ENCODE data around the gene OBSCN. TPM values are rescaled to one million over a fixed set of nuclear protein-coding genes. Genes with fewer than 3 reads are reported as not detected.

OBSCN gene
- total and polyA plus RNA-seq, 7 experiments from 2014 or later: 1.3 to 132 (median 76.4) TPM

- Mint-ChIP-seq H3K36me3 (no peaks in the 10 kb centered on the region), H3K27ac (peak overlapping the region in 8 of 9 donors; percentile 44 to 87 (median 78)), H3K27me3 (no peaks in the 10 kb centered on the region), H3K4me3 (peak overlapping the region in 3 of 10 donors; percentile 37 to 52 (median 38)), H3K4me1 (peaks cover 7 to 36% (median 23%) of the 10 kb centered on the region in 7 donors), H3K9me3 (peaks cover 0 to 2% (median 0%) of the 10 kb centered on the region in 11 donors)
- no peaks in the 10 kb centered on the region for H3K27me3 ChIP-seq (ENCODE audit: control insufficient read depth in 2 of 2, insufficient read depth in 2 of 2, low read length in 2 of 2)
- peaks cover 7 to 36% of the 10 kb centered on the region in 2 donors for H3K4me1 ChIP-seq (ENCODE audit: control insufficient read depth in 2 of 2, insufficient read depth in 2 of 2, low read length in 2 of 2)
- ATAC-seq: no peak
- no peaks in the 10 kb centered on the region for H3K36me3 ChIP-seq (ENCODE audit: control insufficient read depth in 2 of 3, insufficient read depth in 3 of 3, low read length in 3 of 3)
- H3K9me3 ChIP-seq (ENCODE audit: control insufficient read depth in 2 of 3, low read length in 3 of 3): no peaks in the 10 kb centered on the region
- no peak overlapping the region for H3K4me3 ChIP-seq (ENCODE audit: low read length)
- no peak for DNase-seq
- H3K27ac ChIP-seq (ENCODE audit: low read depth, low read length): peak overlapping the region; percentile 92
- intact Hi-C loops (cut with micrococcal nuclease): loop anchor here in 1 of 2 donors (10.0 kb wide), 1 partner anchor 1183 kb away; the partner anchor contains the start of gene CCSAP
- POLR2A ChIA-PET: interaction anchor here (1.6 to 8.3 kb wide), 2 partner anchors 12 to 24 kb away, joined by 4 to 109 read pairs; partner anchors contain the start of genes GJC2 and GUK1
- CTCF ChIA-PET: interaction anchor here (0.5 kb wide), 1 partner anchor 246 kb away, joined by 4 read pairs; no protein-coding TSS in a partner anchor
These were observed 46.5 kb upstream of the OBSCN start for GRCh38 chr1:228161362-228161761.

GRCh38 chr1:228161866-228162265, 46.0 kb upstream of the OBSCN start:
- no peaks in the 10 kb centered on the region for H3K36me3 Mint-ChIP-seq

GRCh38 chr1:228162286-228163006, 45.4 kb upstream of the OBSCN start:
- peaks cover 7 to 43% (median 28%) of the 10 kb centered on the region in 7 donors for H3K4me1 Mint-ChIP-seq
- ChIA-PET CTCF (interaction anchor here (0.9 to 1.4 kb wide), 2 partner anchors 10 to 18 kb away, joined by 3 to 5 read pairs; no protein-coding TSS in a partner anchor), POLR2A (interaction anchor here (0.6 to 8.3 kb wide), 6 partner anchors 13 to 296 kb away, joined by 3 to 109 read pairs (median 4); partner anchors contain the start of genes GJC2 and GUK1)
- DNase-seq (peak in 2 of 9 donors; percentile 34 to 43), ATAC-seq (no peak)
- H3K4me3 Mint-ChIP-seq: peak overlapping the region in 4 of 10 donors; percentile 17 to 70 (median 45)
- Histone ChIP-seq H3K9me3 (ENCODE audit: control insufficient read depth in 2 of 3, low read length in 3 of 3) (no peaks in the 10 kb centered on the region), H3K36me3 (ENCODE audit: control insufficient read depth in 2 of 3, insufficient read depth in 3 of 3, low read length in 3 of 3) (no peaks in the 10 kb centered on the region), H3K4me1 (ENCODE audit: control insufficient read depth in 2 of 2, insufficient read depth in 2 of 2, low read length in 2 of 2) (peaks cover 14 to 36% of the 10 kb centered on the region in 2 donors), H3K27me3 (ENCODE audit: control insufficient read depth in 2 of 2, insufficient read depth in 2 of 2, low read length in 2 of 2) (no peaks in the 10 kb centered on the region), H3K4me3 (ENCODE audit: low read length) (peak overlapping the region; percentile 6), H3K27ac (ENCODE audit: low read depth, low read length) (peak overlapping the region; percentile 92)
- intact Hi-C loops (cut with micrococcal nuclease): loop anchor here in 1 of 2 donors (10.0 kb wide), 1 partner anchor 1182 kb away; the partner anchor contains the start of gene CCSAP
- no peaks in the 10 kb centered on the region for H3K27me3 Mint-ChIP-seq
- peaks cover 0 to 2% (median 0%) of the 10 kb centered on the region in 11 donors for H3K9me3 Mint-ChIP-seq
- no peaks in the 10 kb centered on the region for H3K36me3 Mint-ChIP-seq
- H3K27ac Mint-ChIP-seq: peak overlapping the region; percentile 29 to 98 (median 80)

More at GRCh38 chr1:228161866-228162265, 46.0 kb upstream of the OBSCN start:
- H3K9me3 ChIP-seq (ENCODE audit: control insufficient read depth in 2 of 3, low read length in 3 of 3): no peaks in the 10 kb centered on the region
- intact Hi-C loops (cut with micrococcal nuclease): loop anchor here in 1 of 2 donors (10.0 kb wide), 1 partner anchor 1183 kb away; the partner anchor contains the start of gene CCSAP
- H3K27ac Mint-ChIP-seq: peak overlapping the region in 8 of 9 donors; percentile 44 to 97 (median 80)
- ATAC-seq (no peak), DNase-seq (no peak)
- H3K9me3 Mint-ChIP-seq: peaks cover 0 to 2% (median 0%) of the 10 kb centered on the region in 11 donors
- H3K4me1 ChIP-seq (ENCODE audit: control insufficient read depth in 2 of 2, insufficient read depth in 2 of 2, low read length in 2 of 2): peaks cover 12 to 38% of the 10 kb centered on the region in 2 donors
- CTCF ChIA-PET: interaction anchor here (0.9 to 1.4 kb wide), 2 partner anchors 9 to 18 kb away, joined by 3 to 5 read pairs; no protein-coding TSS in a partner anchor
- H3K36me3 ChIP-seq (ENCODE audit: control insufficient read depth in 2 of 3, insufficient read depth in 3 of 3, low read length in 3 of 3): no peaks in the 10 kb centered on the region
- H3K4me3 Mint-ChIP-seq: peak overlapping the region in 6 of 10 donors; percentile 17 to 70 (median 38)
- no peak overlapping the region for H3K4me3 ChIP-seq (ENCODE audit: low read length)
- H3K27me3 ChIP-seq (ENCODE audit: control insufficient read depth in 2 of 2, insufficient read depth in 2 of 2, low read length in 2 of 2): no peaks in the 10 kb centered on the region
- H3K4me1 Mint-ChIP-seq: peaks cover 7 to 39% (median 26%) of the 10 kb centered on the region in 7 donors
- peak overlapping the region; percentile 92 for H3K27ac ChIP-seq (ENCODE audit: low read depth, low read length)
- no peaks in the 10 kb centered on the region for H3K27me3 Mint-ChIP-seq
- POLR2A ChIA-PET: interaction anchor here (1.0 to 8.3 kb wide), 4 partner anchors 12 to 297 kb away, joined by 3 to 109 read pairs (median 4); partner anchors contain the start of genes GJC2 and GUK1

- Mint-ChIP-seq H3K27ac (peak overlapping the region in 7 of 9 donors; percentile 41 to 98 (median 97)), H3K27me3 (no peaks in the 10 kb centered on the region), H3K4me3 (peak overlapping the region in 2 of 10 donors; percentile 34 to 52), H3K36me3 (no peaks in the 10 kb centered on the region), H3K4me1 (peaks cover 7 to 49% (median 34%) of the 10 kb centered on the region in 7 donors), H3K9me3 (peaks cover 0 to 2% (median 0%) of the 10 kb centered on the region in 11 donors)
- Histone ChIP-seq H3K4me3 (ENCODE audit: low read length) (no peak overlapping the region), H3K4me1 (ENCODE audit: control insufficient read depth in 2 of 2, insufficient read depth in 2 of 2, low read length in 2 of 2) (peaks cover 14 to 36% of the 10 kb centered on the region in 2 donors), H3K27ac (ENCODE audit: low read depth, low read length) (peak overlapping the region; percentile 92), H3K9me3 (ENCODE audit: control insufficient read depth in 2 of 3, low read length in 3 of 3) (no peaks in the 10 kb centered on the region), H3K27me3 (ENCODE audit: control insufficient read depth in 2 of 2, insufficient read depth in 2 of 2, low read length in 2 of 2) (no peaks in the 10 kb centered on the region), H3K36me3 (ENCODE audit: control insufficient read depth in 2 of 3, insufficient read depth in 3 of 3, low read length in 3 of 3) (no peaks in the 10 kb centered on the region)
- ATAC-seq: no peak
- ChIA-PET POLR2A (interaction anchor here (0.6 to 8.3 kb wide), 6 partner anchors 14 to 295 kb away, joined by 3 to 109 read pairs (median 6); partner anchors contain the start of genes GJC2 and GUK1), CTCF (interaction anchor here (1.2 to 1.4 kb wide), 2 partner anchors 19 to 23 kb away, joined by 3 to 4 read pairs; partner anchors contain the start of gene GUK1)
- intact Hi-C loops (cut with micrococcal nuclease): loop anchor here in 1 of 2 donors (10.0 kb wide), 1 partner anchor 1182 kb away; the partner anchor contains the start of gene CCSAP
- no peak for DNase-seq
These were observed 44.7 kb upstream of the OBSCN start for GRCh38 chr1:228163007-228163753.

- ChIA-PET POLR2A (interaction anchor here (0.6 to 8.3 kb wide), 5 partner anchors 7 to 1382 kb away, joined by 4 to 109 read pairs (median 19); partner anchors contain the start of genes GJC2 and GUK1), CTCF (interaction anchor here (1.2 kb wide), 1 partner anchor 24 kb away, joined by 4 read pairs; the partner anchor contains the start of gene GUK1)
- Mint-ChIP-seq H3K36me3 (no peaks in the 10 kb centered on the region), H3K9me3 (peaks cover 0 to 2% (median 0%) of the 10 kb centered on the region in 11 donors), H3K4me3 (peak overlapping the region; percentile 7 to 92 (median 82)), H3K27me3 (no peaks in the 10 kb centered on the region), H3K27ac (peak overlapping the region; percentile 87 to 98 (median 98)), H3K4me1 (peaks cover 7 to 55% (median 38%) of the 10 kb centered on the region in 7 donors)
- peaks cover 14 to 36% of the 10 kb centered on the region in 2 donors for H3K4me1 ChIP-seq (ENCODE audit: control insufficient read depth in 2 of 2, insufficient read depth in 2 of 2, low read length in 2 of 2)
- peaks cover 0 to 7% (median 0%) of the 10 kb centered on the region in 3 experiments for H3K36me3 ChIP-seq (ENCODE audit: control insufficient read depth in 2 of 3, insufficient read depth in 3 of 3, low read length in 3 of 3)
- H3K4me3 ChIP-seq (ENCODE audit: low read length): no peak overlapping the region
- no peaks in the 10 kb centered on the region for H3K9me3 ChIP-seq (ENCODE audit: control insufficient read depth in 2 of 3, low read length in 3 of 3)
- ATAC-seq (no peak), DNase-seq (no peak)
- peak overlapping the region; percentile 92 for H3K27ac ChIP-seq (ENCODE audit: low read depth, low read length)
- H3K27me3 ChIP-seq (ENCODE audit: control insufficient read depth in 2 of 2, insufficient read depth in 2 of 2, low read length in 2 of 2): no peaks in the 10 kb centered on the region
- intact Hi-C loops (cut with micrococcal nuclease): loop anchor here in 1 of 2 donors (2.0 to 10.0 kb wide), 2 partner anchors 301 to 1181 kb away; partner anchors contain the start of gene CCSAP
These were observed 43.9 kb upstream of the OBSCN start for GRCh38 chr1:228163776-228164519.

Measured in naive thymus-derived CD4-positive, alpha-beta T cell (primary cell).